ENCODE results near the gene RAI14.
A peak's percentile ranks its signal among the peaks of the same experiment; 100 is the strongest.
"Not testable (repeated sequence)": the region's sequence is repeated elsewhere in the genome, so short reads cannot be mapped to it uniquely, and the experiment has no call there.

RAI14 gene

DNA sequence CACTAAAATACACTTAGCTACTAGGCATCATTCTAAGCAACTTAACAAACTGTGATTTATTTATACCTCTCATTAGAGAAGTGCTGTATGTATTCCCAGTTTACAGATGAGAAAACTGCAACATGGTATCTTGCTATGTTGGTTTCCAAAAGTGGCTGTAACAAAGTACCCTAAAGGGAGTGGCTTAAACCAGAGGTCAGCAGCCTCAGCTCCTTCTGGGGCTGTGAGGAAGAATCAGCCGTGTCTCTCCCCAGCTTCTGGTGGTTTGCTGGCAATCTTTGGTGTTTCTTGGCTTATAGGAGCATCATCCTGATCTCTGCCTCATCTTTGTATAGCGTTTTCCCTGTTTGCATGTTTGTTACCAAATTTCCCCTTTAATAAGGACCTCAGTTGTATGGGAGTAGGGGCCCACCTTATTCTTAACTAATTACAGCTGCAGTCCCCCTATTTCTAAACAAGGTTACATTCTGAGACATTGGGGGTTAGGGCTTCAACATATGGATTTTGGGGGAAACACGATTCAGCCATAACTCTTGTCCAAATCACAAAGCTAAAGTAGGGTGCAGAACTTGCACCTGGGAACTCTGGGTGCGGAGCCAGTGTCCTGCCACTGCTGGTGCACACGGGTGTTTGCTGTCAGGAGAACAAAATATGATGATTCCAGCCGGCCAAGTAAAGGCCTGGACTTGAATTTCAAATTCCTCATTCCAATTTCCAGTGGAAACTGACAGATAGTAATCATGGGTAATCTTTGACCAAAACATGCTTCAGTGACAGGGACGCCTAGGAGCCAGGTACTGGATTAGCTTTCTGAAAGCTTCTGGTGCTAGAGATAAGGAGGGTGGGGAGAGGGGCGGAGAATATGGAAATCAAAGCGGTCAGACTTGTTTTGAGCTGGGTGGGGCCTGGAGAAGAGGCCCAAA lies 43.3 kb downstream of the RAI14 start:
- DNase-seq (ENCODE audit: low spot score) = no peak

DNA sequence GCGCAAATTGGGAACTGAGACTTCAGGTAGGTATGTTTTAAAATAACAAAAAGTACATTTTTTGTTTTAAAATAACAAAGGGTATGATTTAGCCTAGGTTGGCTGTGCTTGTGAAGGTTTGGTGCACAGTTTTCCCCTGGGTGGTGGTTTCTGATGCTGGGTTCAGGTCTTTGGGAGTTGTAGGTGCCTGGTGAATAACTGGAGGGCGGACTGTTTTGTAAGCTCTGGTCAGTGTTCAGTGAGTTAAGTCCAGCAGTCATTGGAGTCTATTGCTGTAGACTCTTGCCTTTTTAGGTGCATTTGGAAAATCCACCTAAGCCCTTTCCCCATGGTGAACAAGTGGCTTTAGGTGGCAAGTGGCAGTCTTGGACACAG lies 43.9 kb downstream of the RAI14 start:
- DNase-seq (ENCODE audit: low spot score) = no peak

DNA sequence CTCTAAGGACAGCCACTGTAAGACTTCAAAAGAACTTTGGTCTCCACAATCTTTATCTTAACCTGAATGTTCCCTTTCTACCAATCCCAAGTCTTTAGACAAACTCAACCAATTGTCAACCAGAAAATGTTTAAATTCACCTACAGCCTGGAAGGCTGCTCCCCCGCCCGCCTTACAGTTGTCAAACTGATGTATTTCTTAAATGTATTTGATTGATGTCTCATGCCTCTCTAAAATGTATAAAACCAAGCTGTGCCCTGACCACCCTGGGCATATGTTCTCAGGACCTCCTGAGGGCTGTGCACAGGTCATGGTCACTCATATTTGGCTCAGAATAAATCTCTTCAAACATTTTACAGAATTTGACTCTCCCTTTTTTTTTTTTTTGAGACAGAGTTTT lies 45.3 kb downstream of the RAI14 start:
- not testable (repeated sequence) for DNase-seq (ENCODE audit: low spot score)

DNA sequence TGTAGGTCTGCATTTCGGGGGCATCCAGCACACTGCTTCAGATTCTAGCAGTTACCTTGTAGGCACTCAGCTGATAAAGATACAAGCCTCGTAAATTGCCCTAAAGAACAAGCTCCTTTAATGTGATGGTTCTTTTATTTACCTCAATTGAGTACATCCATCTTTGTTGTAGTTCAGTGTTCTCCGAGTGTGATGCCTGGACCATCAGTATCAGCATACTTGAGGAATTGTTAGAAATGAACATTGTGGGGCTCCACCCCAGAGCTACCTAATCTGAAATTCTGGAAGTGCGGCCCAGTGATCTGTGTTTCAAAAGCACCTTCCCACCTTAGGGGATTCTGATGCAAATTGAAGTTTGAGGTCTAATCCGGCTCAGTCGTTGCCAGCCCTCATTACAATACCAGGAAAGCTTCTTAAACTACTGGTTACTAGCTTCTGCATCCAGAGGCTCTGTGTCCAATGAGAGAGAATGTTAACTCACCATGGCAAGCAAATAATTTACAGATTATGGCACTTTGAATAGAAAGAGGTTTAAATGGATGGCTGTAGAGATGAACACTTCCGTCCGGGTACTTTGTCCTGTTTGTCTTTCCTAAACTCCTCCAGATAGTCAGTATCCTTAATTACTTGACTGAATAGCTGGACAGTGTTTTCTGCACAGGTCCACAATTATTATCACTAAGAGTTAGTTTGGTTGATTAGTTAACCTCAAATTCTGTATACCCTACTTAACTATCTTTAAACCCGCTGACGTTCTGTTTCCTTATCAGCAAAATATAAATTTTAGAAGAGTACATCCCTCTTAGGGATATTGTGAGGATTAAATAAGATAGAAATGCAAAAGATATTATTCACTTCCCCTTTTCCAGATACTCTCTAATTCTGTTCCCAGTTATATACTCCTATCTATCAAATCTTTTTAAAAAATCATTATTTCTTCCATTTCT lies 47.9 kb downstream of the RAI14 start:
- no peak for DNase-seq (ENCODE audit: low spot score)

DNA sequence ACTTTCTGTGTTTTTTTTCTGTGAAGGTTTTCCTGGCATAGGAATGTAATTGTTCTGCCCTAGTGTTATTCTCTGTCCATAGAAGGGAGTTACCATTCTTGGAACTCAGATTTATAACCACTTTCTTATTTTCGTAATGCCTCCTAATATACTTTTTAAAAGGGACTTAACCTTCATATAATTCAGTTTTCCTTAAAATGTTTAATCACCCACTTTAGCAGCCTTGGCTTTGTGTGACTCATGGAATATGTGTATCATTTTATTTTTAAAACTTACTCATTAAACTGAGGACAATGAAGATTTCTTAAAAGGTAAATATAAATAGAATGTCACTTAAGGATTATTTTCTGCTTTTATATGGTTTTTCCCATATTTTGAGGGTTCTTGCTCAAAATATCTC lies 50.0 kb downstream of the RAI14 start:
- DNase-seq (ENCODE audit: low spot score) = no peak

DNA sequence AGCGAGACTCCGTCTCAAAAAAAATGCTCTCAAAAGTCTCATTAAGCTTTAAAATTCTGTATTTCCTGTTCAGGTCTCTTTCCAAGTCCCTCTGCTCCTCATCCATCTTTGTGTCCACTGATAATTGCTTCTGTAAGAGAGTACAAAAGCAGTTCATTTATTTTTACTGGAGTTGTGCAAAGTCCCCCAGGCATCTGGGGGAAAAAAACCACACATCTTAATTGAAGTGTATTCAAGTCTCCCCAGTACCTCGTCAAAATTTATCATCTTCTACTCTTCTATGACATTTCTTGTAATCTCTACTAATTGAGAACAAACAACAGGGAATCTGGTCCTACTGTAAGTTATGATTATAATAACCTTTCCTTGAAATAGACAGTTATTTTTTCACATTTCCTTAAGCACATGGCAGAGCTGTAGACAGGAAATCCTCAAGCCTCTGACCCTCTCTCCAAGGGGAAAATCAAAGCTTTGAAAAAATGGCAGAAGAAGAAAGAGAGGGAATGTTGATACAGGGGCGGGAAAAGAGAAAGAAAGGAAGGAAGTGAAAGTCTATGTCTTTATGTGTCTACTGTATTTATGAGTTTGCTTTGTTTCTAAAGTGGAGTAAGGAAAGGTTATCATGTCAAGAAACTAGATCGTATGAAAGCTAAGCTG lies 51.5 kb downstream of the RAI14 start:
- no peak for DNase-seq (ENCODE audit: low spot score)

DNA sequence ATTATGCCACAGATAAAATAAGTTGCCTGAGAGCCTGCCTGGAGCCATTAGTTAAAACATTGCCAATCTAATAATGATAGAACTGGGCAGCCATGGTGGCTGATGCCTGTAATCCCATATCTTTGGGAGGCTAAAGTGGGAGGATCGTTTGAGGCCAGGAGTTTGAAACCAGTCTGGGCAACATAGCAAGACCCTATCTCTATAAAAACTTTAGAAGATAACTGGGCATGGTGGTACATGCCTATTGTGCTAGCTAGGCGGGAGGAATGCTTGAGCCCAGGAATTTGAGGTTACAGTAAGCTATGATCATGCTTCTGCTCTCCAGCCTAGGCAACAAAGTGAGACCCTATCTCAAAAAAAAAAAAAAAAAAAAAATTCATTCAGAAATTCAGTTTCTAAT lies 52.6 kb downstream of the RAI14 start:
- DNase-seq (ENCODE audit: low spot score) = no peak

DNA sequence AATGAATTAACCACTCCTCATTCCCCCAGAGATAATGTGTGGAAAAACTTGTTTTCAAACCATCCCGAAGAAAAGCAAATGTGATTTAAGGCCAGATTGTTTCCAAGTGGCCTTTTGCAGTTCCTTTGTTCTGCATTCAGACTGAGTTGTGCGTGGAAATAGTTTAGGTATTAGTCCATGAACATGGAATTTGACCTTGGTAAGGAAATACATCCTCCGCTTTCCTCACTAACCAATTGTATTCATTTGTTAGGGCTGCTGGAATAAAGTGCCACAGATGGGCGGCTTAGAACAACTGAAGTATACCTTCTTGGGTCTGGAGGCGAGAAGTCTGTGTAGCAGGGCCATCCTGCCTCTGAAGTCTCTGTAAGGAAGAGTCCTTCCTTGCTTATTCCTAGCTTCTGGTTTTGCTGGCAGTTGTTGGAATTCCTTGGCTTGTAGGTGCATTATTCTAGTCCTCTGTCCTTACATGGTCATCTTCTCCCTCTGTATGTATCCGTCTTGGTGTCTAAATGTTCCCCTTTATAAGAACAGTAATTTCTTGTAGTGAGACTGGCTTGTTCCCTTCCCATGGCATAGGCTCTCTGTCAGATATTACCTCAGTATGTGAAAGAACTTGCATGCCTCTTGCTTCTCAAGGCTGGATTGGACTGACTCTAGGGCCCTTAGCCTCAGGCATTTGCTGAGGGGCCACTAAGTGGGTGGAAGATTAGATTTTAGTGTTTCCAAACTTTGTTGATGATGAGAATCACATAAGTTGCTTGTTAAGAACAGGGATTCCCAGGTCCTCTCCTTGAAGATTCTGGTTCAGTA lies 53.9 kb downstream of the RAI14 start:
- DNase-seq (ENCODE audit: low spot score) = peak; percentile 61

DNA sequence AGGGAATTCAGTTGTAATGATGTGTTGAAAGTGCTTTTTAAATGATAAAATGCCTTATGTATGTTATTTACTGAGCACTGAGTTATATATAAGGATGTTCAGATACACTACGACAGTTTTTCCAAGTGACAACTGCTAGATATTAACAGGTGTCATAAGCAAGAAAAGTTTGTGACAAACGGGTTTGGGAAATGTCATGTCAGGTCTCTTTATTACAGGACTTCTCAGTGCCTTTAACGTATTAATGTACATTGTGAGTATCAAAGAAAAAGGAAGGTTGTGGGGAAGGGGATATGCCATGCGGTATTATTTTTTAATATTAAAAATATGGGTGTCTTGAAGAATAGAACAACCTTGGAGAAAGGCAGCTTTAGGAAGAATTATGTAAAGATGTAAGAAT lies 56.4 kb downstream of the RAI14 start:
- DNase-seq (ENCODE audit: low spot score) = no peak

DNA sequence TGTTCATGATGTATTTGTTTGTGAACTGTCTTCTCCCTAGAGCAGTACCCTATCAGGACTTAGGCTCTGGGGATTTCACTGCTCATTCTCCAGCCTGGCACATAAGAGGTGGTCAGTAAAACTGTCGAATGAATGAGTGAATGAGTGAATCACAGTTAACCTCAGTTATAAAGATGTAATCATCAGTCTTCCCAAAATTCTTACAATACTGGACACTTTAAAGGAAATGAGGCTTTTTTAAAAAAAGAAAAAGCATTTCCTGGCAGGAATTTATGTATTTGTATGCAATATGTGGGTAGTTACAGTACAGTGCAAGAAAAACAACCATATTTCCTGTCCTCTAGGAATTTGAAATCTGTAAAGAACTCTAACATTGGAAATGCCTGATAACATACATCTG lies 59.6 kb downstream of the RAI14 start:
- DNase-seq (ENCODE audit: low spot score) = no peak

DNA sequence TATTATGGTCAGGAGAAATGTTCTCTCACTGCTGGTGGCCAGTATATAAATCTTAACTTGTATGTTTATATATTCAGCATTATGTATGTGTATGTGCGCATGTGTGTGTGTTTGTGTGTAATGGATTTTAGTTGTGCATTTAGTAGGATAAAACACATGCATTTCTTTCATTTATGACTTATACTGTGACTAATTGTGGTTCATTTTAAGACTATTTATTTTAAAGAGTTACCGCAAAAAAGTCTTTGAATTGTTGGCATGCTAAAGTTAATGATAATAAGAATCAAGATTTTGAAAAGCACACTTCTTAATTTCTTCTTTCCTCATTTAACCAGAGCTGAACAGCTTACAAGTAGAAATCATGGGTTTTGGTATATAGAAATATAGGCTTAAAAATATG lies 60.9 kb downstream of the RAI14 start:
- no peak for DNase-seq (ENCODE audit: low spot score)

DNA sequence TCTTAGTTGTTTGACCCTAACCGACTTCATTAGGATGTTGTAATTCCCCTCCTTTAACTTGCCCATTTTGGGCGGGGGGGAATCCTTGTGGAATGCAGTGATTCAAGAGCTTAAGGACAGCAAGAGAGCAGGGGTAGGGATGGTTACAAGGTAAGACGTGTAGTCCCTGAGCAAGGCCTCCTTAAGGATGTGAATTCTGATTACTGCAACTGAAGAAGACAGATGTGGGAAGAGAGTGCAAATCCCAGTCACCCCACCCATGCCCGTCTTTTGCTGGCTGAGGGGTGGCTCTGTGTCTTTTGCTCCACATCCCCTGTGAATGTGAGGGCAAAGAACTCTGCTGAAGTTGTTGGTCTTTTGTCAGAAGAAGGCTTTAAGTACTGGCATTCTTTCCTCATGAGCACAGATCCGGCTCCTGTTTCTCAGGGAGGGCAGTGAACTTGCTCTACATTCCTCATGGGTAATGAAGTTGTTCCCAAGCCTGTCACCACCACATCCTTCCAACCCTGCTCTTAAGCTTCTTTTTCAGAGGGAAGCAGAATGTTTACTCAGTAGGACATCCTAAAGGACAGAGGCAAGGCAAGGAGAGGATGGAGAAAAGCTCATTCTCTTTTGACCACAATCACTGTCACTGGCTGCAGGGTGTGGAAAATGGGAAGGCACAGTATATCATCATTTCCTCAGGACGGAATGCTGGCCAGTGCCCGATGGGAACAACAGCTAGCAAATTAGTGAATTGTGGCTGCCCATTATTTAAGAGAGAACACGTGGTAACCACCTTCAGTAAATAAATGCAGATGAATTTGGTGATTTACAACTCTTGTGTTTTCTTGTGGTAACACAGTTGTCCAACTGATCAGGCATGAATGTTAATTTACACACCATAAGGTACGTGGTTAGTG lies 61.5 kb downstream of the RAI14 start:
- DNase-seq (ENCODE audit: low spot score) = peak; percentile 83

DNA sequence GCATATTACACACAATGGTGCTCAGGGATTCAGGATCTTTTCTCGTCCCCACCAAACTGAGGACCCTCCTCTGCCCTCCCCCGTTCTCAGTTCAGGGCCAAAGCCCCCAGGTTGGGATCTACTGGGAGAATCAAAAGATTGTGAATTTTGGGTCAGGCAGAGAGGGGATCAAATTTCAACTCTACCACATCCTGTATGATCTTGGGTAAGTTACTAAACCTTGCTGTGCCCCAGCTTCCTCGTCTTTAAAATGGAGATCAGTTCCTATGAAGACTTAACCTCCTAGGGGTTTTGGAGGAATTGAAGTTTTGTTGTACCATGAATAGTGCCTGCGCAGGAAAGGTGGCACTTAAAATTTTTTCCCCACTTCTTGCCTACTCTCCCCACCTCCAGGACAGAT lies 62.4 kb downstream of the RAI14 start:
- DNase-seq (ENCODE audit: low spot score) = no peak

DNA sequence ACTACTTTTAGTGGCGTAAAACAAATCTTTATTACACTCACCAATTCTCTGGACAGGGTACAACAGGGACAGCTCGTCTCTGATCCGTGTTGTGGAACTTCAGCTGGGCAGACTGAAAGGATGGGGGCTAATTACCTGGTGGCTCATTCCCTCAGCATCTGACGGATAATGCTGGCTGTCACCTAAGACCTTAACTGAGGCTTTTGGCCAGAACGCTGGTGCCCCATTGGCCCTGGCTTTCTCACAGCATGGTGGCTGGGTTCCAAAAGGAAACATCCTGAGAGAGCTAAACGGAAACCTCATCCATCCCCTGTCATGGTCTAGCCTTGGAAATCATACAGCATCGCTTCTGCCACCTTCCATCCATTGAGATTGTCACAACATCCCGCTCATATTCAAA lies 62.9 kb downstream of the RAI14 start:
- no peak for DNase-seq (ENCODE audit: low spot score)

DNA sequence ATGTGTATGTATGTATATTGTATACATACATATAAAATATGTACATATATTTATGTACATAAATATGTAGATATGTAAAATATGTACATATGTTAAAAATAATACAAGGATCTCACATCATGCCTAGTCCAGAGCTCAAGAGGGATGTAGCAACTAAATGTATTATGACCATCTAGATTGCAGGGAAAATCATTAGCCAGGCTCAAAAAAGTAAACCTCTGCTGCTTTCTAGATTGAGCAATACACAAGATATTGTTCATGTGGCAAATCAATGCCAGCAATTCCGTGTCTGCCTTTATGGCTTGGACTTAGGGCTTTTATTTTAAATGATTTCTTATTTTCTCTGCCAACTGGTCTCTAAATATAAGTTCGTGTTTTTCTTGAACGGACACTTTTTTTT lies 65.2 kb downstream of the RAI14 start:
- no peak for DNase-seq (ENCODE audit: low spot score)

DNA sequence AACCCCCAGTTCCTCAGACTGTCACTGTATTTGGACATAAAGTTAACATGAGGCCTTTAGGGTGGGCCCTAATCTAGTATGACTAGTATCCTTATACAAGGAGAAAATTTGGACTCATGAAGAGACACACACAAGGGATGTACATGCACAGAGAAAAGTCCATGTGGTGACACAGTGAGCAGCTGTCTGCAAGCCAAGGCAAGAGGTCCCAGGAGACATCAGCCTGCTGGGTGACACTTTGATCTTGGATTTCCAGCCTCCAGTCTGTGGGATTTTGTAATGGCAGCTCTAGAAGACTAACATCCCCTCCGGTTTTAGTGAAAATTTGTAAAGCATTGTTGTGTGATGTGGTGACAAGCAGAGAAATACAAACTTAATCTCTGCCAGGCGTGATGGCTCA lies 66.1 kb downstream of the RAI14 start:
- DNase-seq (ENCODE audit: low spot score) = no peak

DNA sequence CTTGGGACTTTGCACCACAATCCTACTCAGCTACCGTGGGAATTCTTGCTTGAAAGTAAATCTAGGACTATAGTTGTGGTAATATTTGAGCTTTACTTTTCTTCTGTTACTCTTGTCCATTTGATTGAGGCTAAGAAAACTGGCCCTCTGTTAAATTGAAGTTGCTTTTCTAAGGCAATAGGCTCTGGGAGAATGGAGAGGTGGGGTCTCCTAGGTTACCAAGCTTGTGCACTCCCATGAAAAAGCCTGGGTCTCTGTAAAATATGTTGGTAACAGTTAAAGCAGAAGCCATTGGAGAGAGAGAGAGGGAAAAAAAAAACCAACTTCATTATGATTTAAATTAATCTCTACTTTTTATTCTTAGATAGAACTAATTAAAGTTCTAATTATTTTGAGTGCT lies 68.6 kb downstream of the RAI14 start:
- DNase-seq (ENCODE audit: low spot score) = no peak

DNA sequence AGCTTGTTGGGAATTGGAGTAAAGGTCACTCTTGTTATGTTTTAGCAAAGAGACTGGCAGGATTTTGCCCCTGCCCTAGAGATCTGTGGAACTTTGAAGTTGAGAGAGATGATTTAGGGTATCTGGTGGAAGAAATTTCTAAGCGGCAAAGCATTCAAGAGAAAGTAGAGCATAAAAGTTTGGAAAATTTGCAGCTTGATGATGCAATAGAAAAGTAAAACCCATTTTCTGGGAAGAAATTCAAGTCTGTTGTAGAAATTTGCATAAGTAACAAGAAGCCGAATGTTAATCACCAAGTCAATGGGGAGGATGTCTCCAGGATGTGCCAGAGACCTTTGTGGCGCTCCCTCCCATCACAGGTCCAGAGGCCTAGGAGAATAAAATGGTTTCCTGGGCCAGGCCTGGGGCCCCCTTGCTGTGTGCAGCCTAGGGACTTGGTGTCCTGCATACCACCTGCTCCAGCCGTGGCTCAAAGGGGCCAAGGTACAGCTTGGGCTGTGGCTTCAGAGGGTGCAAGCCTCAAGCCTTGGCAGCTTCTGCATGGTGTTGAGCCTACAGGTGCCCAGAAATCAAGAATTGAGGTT lies 71.1 kb downstream of the RAI14 start:
- not testable (repeated sequence) for DNase-seq (ENCODE audit: low spot score)

DNA sequence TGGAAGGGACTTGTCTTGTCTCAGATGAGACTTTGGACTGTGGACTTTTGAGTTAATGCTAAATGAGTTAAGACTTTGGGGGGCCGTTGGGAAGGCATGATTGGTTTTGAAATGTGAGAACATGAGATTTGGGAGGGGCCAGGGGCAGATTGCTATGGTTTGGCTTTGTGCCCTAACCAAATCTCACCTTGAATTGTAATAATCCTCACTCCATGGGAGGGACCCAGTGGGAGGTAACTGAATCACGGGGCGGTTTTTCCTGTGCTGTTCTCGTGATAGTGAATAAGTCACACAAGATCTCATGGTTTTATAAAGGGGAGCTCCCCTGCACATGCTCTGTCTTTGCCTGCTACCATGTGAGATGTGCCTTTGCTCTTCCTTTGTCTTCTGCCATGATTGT lies 72.1 kb downstream of the RAI14 start:
- DNase-seq (ENCODE audit: low spot score) = no peak

Data from hepatic stellate cell (primary cell).